Islet precursor cell (in vitro differentiated cells): ENCODE results near the gene SEMA4A.

Source experiments
- DNase-seq: peaks from one replicate; pipeline ENCODE4 v3.0.0-alpha.2; 2018

Gene SEMA4A

DNA sequence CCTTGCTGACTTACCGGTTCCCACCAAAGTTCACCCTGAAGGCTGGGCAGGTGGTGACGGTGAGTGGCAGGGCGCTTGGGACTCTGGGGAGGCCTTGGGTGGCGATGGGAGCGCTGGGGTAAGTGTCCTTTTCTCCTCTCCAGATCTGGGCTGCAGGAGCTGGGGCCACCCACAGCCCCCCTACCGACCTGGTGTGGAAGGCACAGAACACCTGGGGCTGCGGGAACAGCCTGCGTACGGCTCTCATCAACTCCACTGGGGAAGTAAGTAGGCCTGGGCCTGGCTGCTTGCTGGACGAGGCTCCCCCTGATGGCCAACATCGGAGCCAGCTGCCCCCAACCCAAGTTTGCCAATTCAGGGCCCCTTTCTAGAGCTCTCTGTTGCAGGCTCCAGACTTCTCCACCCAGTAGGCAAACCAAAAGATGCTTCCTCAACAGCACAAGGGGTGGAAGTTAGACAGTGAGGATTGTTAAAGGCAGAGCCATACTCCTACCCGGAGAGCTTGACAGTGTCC is 16.4 kb upstream of the SEMA4A start:
- no peak for DNase-seq

- DNase-seq, result no peak
Measured at GRCh38 chr1:156138458-156138867, 14.9 kb upstream of the SEMA4A start.

DNA sequence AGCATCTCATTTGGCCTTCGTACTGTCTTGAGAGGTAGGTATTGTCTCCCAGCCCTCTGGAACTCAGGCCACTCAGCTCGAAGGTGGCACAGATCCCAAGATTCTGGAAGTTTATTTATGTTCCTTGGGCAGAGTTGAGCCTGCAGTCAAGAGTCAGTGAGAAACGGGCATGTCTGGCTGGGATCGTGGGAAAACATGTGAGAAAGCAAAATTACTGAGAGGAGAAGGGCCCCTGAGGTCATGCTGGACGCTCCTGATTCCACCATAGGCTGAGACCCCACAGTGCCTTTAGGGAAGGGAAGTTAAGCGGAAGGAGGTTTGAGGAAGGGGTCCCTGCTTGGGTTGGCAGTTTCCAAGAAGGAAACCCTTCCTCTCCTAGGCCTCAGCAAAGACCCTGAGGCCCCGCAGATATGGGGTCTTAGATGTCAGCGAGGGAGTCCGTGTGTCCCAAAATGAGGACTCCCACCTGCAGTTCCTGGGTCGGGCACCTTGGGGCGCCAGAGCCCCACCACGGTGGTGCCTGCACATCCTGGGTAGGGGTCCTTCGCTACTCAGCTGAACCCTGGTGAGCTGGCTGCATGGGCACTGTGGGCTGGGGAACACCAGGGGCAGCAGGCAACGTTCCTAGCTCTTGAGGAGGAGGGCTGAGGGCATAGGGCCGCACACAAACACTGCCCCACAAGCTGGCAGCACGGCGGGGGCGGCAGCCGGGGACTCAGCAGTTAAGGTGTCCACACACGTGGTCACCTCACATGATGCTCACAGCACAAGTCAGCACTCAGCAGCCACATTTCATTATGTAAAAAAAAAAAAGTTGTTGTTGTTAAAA is 12.3 kb upstream of the SEMA4A start:
- peak; percentile 83 for DNase-seq

DNA sequence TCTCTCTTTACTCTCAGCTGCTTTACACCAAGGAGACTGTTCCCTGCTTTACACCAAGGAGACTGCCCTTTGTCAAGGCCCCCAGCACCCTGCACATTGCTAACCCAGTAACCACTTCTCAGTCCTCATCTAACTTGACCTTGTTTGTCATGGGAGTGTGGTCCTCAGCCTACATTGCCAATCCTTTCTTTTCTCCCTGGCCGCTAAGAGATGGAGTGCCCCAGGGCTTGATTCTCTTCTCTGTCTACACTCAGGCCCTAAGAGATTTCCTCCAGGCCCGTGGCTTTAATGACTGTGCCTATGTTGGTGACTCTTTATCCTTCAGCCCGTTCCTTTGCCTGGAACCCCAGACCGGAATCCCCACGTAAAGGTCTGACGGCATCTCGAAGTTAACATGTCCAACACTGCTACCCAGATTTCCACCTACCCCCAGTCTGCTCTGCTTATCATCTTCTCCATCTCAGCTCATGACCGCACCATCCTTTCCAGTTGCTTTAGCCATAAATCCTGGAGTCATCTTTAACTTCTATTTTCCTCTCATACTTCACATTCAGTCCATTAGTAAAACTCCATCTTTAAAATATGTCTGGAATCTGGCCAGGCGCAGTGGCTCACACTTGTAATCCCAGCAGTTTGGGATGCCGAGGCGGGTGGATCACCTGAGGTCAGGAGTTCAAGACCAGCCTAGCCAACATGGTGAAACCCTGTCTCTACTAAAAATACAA is 9.5 kb upstream of the SEMA4A start:
- peak; percentile 57 for DNase-seq

DNA sequence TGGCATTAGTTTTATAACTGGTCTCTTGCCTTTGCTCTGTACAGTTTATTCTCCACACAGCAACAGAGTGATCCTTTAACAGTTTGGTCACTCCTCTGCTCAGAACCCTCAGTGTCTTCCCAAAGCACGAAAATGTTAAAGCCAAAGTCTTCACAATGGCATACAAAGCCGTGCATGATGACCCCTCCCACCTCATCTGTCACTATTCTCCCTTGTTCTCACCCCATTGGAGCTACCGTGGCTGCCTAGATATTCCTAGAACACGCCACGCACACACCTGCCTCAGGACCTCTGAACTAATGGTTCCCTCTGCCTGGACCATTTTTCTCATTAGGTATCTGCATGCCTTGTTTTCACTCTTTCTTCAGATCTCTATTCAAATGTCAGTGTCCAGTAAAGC is 8.6 kb upstream of the SEMA4A start:
- DNase-seq, result no peak

GRCh38 chr1:156145650-156146019 is 7.8 kb upstream of the SEMA4A start:
- no peak for DNase-seq

DNA sequence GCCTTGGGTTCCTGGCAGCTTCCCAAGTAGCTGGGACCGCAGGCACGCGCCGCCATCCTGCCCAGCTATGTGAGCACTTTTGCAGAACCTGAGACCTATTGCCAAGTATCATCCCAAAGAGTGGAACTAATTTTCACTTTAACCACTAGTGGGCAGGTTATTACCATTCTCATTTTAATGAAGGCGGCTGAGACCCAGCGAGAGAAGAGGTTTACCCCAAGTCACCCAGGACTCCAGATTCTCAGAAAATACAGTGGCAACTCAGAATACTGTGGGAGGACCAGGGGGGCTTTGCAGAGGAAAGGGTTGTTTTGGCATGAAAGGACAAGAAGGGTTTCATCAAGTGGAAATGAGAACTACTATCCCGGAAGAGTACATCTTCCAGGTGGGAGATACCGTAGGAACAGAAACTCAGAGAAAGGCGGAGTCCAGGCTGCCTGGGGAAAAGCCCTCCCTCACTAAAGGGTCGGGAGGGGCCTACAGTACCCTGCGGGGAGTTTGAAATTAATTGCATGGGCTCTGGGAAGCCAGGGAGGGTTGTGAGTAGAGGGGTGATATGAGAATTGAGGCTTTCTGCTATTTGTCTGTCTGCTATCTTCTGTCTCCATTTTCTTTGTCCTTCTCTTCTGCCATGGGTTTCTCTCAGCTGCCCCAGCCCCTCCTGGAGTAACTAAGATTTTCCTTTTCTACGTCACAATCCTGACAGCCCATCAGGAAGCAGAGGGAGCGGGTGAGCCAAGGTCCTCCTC is 7.2 kb upstream of the SEMA4A start:
- peak; percentile 74 for DNase-seq

DNA sequence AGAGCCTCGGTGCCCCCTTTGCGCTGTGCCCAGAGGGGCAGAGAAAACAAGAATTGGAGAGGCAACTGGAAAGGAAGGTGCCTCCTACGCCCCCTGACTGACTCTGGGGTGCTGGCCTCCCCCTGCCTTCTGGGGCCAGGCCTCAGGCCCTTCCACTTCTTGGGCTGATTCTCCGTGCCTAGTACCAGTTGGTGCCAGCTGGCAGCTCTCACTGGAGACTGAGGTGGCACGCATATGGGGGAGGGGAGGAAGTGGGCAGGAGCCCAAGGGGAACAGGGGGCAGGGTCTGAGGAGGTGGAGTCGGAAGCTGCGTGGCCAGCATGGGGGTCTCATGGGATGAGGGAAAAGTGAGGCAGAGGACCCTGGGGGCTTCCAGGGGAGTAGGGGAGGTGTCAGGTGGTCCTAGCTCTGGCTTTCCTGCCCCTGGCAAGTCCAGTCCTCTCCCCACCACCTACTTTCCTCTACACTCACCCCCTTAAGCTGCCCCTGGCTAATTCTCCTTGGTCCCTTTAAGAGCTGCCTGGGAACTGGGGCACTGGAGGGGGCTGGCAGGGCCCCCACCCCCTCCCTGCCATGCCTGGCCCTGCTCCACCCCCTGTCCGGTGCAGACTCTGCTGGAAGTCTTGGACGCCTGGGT is 6.5 kb upstream of the SEMA4A start:
- peak; percentile 35 for DNase-seq

DNA sequence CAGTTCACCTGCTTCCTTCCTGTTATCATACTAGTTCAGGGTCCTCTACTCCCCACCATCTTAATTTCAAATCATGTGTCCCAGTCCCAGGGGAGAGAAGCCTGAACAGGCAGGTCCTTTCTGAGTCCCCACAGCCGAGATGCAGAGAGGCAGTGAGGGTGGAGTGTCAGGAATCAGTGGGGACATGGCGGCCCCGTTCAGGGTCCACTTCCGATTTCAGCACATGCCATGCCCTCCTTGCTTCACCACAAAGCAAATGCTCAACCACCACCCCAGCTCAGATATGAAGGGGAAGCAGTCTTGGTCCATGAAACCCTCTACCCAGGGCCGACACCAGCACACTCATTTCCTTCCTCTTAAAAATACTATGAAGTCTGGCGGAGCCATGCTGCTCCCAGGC is 5.2 kb upstream of the SEMA4A start:
- DNase-seq, result peak; percentile 32

DNA sequence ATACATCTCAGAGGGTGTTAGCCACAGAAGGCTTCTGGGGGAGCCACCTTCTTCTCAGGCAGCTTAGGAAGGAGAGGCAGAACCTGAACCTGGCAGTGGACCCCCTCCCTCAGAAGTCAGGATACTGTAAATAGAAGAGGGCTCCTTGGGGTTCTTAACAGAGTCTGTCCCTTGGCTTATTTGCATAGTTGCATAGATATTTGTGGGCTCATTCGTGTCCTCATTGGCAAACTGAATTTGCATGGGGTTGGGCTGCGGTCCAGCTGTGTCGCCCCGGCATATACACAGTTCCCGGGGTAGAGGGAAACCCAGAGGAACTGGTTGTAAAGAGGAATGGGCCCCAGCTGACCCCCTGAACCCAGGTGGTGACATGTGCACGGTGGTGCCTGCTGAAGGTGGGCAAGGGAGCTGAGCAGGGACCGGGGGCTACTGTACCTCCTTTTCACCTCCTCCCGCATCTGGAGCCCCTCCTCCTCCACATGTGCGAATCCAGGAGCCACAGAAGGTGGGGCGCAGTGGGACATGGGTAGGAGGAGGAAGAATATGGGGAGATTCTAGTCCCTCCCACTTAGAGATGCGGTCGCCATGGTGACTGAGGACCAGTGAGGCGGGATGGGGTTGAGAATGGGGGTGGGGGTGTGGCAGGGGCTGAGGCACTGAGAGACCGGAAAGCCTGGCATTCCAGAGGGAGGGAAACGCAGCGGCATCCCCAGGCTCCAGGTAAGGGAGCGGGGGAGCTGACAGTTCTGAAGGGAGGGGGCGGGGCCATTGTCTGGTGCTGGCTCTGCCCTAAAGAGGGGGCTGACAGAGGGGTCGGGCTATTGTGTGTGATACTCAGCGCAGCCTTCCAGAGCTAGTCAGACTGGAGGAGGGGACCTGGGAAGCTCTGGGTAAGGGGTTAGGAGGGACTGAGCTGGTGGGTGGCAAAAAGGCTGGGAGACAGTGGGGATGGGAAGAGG is 3.7 kb upstream of the SEMA4A start:
- DNase-seq, result peak; percentile 73

DNA sequence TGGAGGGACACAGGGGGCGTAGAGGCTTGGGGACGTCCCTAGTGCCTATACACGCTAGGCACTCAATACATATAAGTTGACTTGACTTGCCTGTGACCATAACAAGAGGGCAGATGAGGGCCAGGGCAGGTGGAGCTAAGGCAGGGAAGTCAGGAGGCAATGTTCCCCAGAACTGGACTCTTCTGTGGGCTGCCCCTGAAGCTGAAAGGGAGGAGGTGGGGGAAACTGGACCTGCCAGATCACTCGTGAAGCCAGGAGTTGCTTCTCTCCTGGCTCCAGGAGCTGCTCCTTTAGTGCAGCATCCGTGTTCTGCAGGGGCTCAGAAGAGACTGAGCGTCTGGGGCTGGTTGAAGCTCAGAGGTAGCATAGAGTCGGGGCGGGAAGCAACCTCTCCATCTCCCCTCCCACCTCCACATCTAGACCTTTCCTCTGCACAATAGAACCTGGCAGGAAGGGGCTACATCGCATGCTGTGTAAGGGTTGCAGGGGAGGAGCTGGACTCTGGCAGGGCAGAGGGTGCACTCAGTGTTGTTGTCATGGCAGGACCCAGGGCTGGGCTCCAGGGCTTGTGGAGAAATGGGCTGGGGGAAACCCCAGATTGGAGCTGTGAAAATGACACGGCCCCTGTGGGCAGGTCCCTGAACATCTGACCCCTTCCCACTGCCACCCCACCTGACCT is 2.9 kb upstream of the SEMA4A start:
- peak; percentile 55 for DNase-seq

DNA sequence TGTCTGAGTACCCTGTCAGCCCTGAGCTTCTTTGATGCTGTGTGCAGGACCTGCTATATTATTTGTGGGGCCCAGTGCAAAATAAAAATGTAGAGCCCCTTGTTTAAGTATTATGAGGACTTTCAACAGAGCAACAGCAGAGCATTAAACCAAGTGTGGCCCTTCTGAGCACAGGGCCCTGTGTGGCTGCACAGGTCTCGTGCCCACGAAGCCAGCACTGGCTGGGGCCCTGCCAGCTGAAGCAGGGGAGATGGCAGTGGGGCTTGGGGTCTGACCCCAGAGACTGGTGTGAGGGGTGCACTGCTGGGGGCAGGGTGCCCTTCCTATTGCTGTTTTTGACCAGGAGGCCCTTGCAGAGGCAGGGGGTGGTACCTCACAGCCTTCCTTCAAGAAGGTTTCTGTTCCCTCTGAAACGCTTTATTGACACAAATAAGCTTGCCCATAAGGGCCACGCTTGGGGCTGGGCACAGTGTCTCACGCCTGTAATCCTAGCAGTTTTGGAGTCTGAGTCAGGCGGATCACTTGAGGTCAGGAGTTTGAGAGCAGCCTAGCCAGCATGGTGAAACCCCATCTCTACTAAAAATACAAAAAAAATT is 2.2 kb upstream of the SEMA4A start:
- DNase-seq, result peak; percentile 40

- DNase-seq, result no peak
Measured at GRCh38 chr1:156152628-156153027, 757 bp upstream of the SEMA4A start.

- peak; percentile 52 for DNase-seq
Measured at GRCh38 chr1:156154317-156154749, 948 bp downstream of the SEMA4A start.

GRCh38 chr1:156155756-156156510 is 2.5 kb downstream of the SEMA4A start:
- peak; percentile 43 for DNase-seq

GRCh38 chr1:156157506-156157905 is 4.1 kb downstream of the SEMA4A start:
- DNase-seq, result no peak

DNA sequence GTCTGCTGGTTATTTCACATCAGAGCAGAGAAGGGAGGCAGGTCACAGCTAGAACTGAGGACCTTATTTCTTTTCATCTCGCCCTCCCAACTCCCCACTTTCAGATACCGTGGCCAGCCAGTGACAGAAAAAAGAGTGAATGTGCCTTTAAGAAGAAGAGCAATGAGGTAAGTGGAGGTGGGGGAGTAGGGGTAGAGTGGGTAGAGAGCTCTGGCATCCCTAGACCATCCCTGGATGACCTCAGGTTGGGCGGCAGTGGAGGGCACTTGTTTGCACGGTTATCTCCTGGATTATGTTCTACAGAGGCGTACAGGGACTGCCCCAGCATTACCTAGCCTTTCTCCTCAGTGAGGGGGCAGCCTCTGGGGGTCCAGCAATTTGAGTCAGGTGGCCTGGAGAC is 4.6 kb downstream of the SEMA4A start:
- no peak for DNase-seq

DNA sequence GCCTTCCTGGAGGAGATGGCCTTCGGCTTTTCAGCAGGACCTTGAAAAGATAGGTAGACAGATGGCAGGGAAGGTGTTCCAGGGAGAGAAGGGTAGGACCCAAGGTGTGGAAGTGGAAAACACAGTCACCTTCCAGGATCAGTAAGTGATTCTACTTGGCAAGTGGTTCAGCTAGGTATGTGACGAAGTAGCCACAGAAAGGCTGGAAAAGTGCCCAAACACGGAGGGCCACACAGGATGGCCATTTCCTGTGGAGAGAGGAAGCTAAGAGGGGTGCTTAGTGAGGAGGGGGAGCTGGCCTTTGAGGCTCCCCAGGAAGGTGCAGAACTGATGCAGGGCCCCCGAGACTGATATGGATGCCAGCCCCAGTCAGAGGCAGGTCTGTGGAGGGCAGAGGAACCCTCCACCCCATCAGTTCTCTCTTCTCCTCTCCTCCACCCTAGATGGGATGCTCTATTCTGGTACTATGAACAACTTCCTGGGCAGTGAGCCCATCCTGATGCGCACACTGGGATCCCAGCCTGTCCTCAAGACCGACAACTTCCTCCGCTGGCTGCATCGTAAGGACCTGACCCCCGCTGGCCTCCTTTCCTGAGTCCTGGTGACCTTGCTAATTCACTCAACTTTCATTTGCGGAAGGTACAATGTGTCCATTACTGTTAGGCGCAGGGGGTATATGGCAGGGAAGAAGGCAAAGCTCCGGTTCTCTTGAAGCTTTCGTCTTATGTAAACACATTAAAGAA is 6.8 kb downstream of the SEMA4A start:
- peak; percentile 37 for DNase-seq

GRCh38 chr1:156160743-156161171 is 7.4 kb downstream of the SEMA4A start:
- DNase-seq, result peak; percentile 90
